Smooth muscle cell of the brain vasculature (primary cell): Measurements from ENCODE around the gene ARID1B.

Experiments
- DNase-seq: peaks from one replicate; pipeline ENCODE4 v3.0.0-alpha.2; 2012; ENCODE audit warnings: low read depth, low spot score

Gene ARID1B

GRCh38 chr6:157203312-157203744 is 426.1 kb downstream of the ARID1B start:
- no peak for DNase-seq

GRCh38 chr6:157203764-157204163 is 426.6 kb downstream of the ARID1B start:
- no peak for DNase-seq

GRCh38 chr6:157205473-157206358 is 428.5 kb downstream of the ARID1B start:
- no peak for DNase-seq

- DNase-seq: no peak
Measured at GRCh38 chr6:157206359-157206815, 429.2 kb downstream of the ARID1B start.

GRCh38 chr6:157207521-157208076 is 430.4 kb downstream of the ARID1B start:
- DNase-seq: no peak

GRCh38 chr6:157209865-157210530 is 432.8 kb downstream of the ARID1B start:
- DNase-seq: no peak

GRCh38 chr6:157210954-157211353 is 433.8 kb downstream of the ARID1B start:
- DNase-seq: no peak

GRCh38 chr6:157211603-157212455 is 434.7 kb downstream of the ARID1B start:
- no peak for DNase-seq

GRCh38 chr6:157213426-157213825 is 436.2 kb downstream of the ARID1B start:
- DNase-seq: no peak

- no peak for DNase-seq
Measured at GRCh38 chr6:157213907-157214565, 436.9 kb downstream of the ARID1B start.

- DNase-seq: no peak
Measured at GRCh38 chr6:157215717-157216116, 438.5 kb downstream of the ARID1B start.

- DNase-seq: no peak
Measured at GRCh38 chr6:157216570-157216969, 439.4 kb downstream of the ARID1B start.

- DNase-seq: no peak
Measured at GRCh38 chr6:157217198-157217893, 440.2 kb downstream of the ARID1B start.

GRCh38 chr6:157217894-157218370 is 440.8 kb downstream of the ARID1B start:
- DNase-seq: no peak

- no peak for DNase-seq
Measured at GRCh38 chr6:157218371-157219198, 441.4 kb downstream of the ARID1B start.

- no peak for DNase-seq
Measured at GRCh38 chr6:157219201-157220200, 442.3 kb downstream of the ARID1B start.

- no peak for DNase-seq
Measured at GRCh38 chr6:157220485-157220884, 443.3 kb downstream of the ARID1B start.
